Hepatocyte (in vitro differentiated cells): ENCODE results near the gene BBLN. TPM values are rescaled to one million over a fixed set of nuclear protein-coding genes. Genes with fewer than 3 reads are reported as not detected.
"Not testable (repeated sequence)": the region's sequence is repeated elsewhere in the genome, so short reads cannot be mapped to it uniquely, and the experiment has no call there.

ENCODE experiments used
- DNase-seq: peaks from one replicate; pipeline ENCODE4 v3.0.0-alpha.2; 2016; ENCODE audit warnings: low spot score
- H2AFZ ChIP-seq: fragments of 200-600 bp; sonication (generic); 2 replicates; pipeline ENCODE4 v1.6.0; 2016; ENCODE audit warnings: antibody characterized with exemption, mild to moderate bottlenecking
- H3K27ac ChIP-seq: fragments of 200-600 bp; sonication (generic); 2 replicates; pipeline ENCODE4 v1.5.1; 2016; ENCODE audit warnings: mild to moderate bottlenecking
- H3K27me3 ChIP-seq: fragments of 200-600 bp; sonication (generic); 2 replicates; pipeline ENCODE4 v1.6.1; 2016
- H3K36me3 ChIP-seq: fragments of 200-600 bp; sonication (generic); replicated peaks from 2 replicates; pipeline ENCODE4 v1.5.1; 2016; ENCODE audit warnings: low read depth; ENCODE audit not compliant: insufficient read depth
- H3K4me1 ChIP-seq: fragments of 200-600 bp; sonication (generic); 2 replicates; pipeline ENCODE4 v1.5.1; 2016; ENCODE audit warnings: mild to moderate bottlenecking, moderate library complexity; ENCODE audit not compliant: insufficient read depth
- H3K4me2 ChIP-seq: fragments of 200-600 bp; sonication (generic); 2 replicates; pipeline ENCODE4 v1.6.0; 2016
- H3K4me3 ChIP-seq: fragments of 200-600 bp; sonication (generic); 2 replicates; pipeline ENCODE4 v1.5.1; 2016; ENCODE audit warnings: mild to moderate bottlenecking
- H3K79me2 ChIP-seq: fragments of 200-600 bp; sonication (generic); 2 replicates; pipeline ENCODE4 v1.6.0; 2017; ENCODE audit warnings: mild to moderate bottlenecking
- H3K9me2 ChIP-seq: fragments of 200-600 bp; sonication (generic); replicated peaks from 2 replicates; pipeline ENCODE4 v1.6.0; 2017; ENCODE audit warnings: mild to moderate bottlenecking; ENCODE audit not compliant: insufficient read depth
- H3K9me3 ChIP-seq: fragments of 200-600 bp; sonication (generic); 2 replicates; pipeline ENCODE4 v1.5.1; 2016; ENCODE audit warnings: low read depth, mild to moderate bottlenecking
- H4K20me1 ChIP-seq: fragments of 200-600 bp; sonication (generic); 2 replicates; pipeline ENCODE4 v1.6.0; 2016; ENCODE audit warnings: mild to moderate bottlenecking; ENCODE audit not compliant: insufficient read depth, poor library complexity, severe bottlenecking
- CTCF ChIP-seq: fragments of 200-600 bp; sonication (generic); IDR thresholded peaks from 2 replicates; pipeline ENCODE4 v1.5.1; 2016; ENCODE audit warnings: antibody characterized with exemption, mild to moderate bottlenecking; ENCODE audit not compliant: poor library complexity
- WGBS: methylation state at CpG from one replicate; pipeline ENCODE4 v1.1.6; 2016; ENCODE audit warnings: low lambda C conversion rate; ENCODE audit errors: missing lambda C conversion rate; 5-methylcytosine and 5-hydroxymethylcytosine counted together
- polyA plus RNA-seq: library from polyadenylated mRNA; unstranded; fragments of >200 nt; fragmentation: Nextera tagmentation; extraction: Ambion mirVana; gene quantifications from 2 replicates; pipeline ENCODE4 v1.2.1, GENCODE V29; 2016
- total RNA-seq: library from RNA; depleted of rRNA; stranded (reverse); fragments of >200 nt; gene quantifications from 2 replicates; pipeline ENCODE4 v1.2.3, GENCODE V29; 2014

Gene BBLN
- total and polyA plus RNA-seq, 2 experiments from 2014 or later, result 92.6 to 102 TPM

- H3K9me2 ChIP-seq, H3K4me3 ChIP-seq, H2AFZ ChIP-seq, H3K4me2 ChIP-seq, H3K27ac ChIP-seq, H3K27me3 ChIP-seq, H3K9me3 ChIP-seq, H4K20me1 ChIP-seq, H3K36me3 ChIP-seq, DNase-seq: not testable (repeated sequence)
- TF ChIP-seq CTCF, result peak; percentile 41
- H3K79me2 ChIP-seq, result peaks cover 29% of the 10 kb centered on the region
- 39% methylated on average over 11 of the region's 12 CpGs for WGBS
- peaks cover 19% of the 10 kb centered on the region for H3K4me1 ChIP-seq
Measured at GRCh38 chr9:128129976-128130590, 30.0 kb upstream of the BBLN start.

GRCh38 chr9:128130651-128131050, 29.4 kb upstream of the BBLN start:
- H3K36me3 ChIP-seq, H3K4me2 ChIP-seq, DNase-seq, H3K27me3 ChIP-seq, H3K27ac ChIP-seq, H2AFZ ChIP-seq, H3K9me2 ChIP-seq, H3K4me3 ChIP-seq, H4K20me1 ChIP-seq, H3K9me3 ChIP-seq: not testable (repeated sequence)
- 65% methylated on average over 7 of the region's 7 CpGs for WGBS
- Histone ChIP-seq H3K79me2 (peaks cover 24% of the 10 kb centered on the region), H3K4me1 (peaks cover 18% of the 10 kb centered on the region)

DNA sequence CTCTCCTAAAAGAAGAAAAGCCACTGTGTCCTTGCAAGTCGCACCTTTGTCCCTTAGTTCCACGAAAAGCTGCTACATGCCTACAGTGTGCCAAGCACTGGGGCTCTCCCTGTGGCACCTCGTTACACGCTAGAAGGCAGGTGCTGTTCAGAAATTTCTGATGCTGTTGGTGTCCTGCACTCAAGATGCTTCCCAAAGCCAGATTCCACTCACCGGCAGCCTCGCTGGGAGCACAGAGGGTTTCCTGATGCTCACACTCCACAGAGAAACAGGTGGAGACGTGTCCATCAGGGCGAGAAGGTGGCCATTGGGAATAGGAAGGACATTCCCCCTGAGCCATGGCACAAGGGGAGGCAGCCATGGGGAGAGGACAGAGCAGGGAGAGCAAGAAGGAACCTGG, 28.7 kb upstream of the BBLN start:
- not testable (repeated sequence) for H3K4me3 ChIP-seq, H4K20me1 ChIP-seq, DNase-seq, H3K9me2 ChIP-seq, H3K4me2 ChIP-seq, H3K27me3 ChIP-seq, H2AFZ ChIP-seq, H3K9me3 ChIP-seq, H3K36me3 ChIP-seq, H3K27ac ChIP-seq
- 94% methylated on average over 8 of the region's 8 CpGs for WGBS
- H3K79me2 ChIP-seq, result peaks cover 17% of the 10 kb centered on the region
- H3K4me1 ChIP-seq, result peaks cover 11% of the 10 kb centered on the region

GRCh38 chr9:128132139-128132538, 27.9 kb upstream of the BBLN start:
- H3K79me2 ChIP-seq, H3K9me3 ChIP-seq, H3K4me1 ChIP-seq, H3K36me3 ChIP-seq, DNase-seq, H3K27me3 ChIP-seq, H3K9me2 ChIP-seq, H3K4me3 ChIP-seq, H3K4me2 ChIP-seq, H4K20me1 ChIP-seq, H2AFZ ChIP-seq: not testable (repeated sequence)
- H3K27ac ChIP-seq, result peak overlapping the region; percentile 62
- 27% methylated on average over 8 of the region's 8 CpGs for WGBS

DNA sequence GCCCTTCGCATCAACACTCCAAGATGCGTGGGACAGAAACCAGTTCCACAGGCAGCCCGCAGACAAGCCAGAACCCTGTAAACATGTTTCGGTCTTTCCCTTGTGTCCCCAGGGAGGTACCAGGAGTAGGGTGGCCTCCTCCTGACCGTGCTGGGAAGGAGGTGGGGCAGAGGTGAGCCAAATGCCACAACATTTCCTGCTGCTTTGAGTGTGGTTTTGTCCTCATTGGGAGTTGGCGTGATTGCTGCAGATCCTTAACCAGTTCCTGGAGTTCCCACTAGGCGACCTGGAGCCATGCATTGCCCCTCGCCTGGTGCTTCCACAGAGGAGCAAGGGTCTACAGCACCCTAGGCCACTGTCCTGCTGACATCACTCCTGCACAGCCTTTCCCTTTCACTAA, 24.5 kb upstream of the BBLN start:
- not testable (repeated sequence) for H4K20me1 ChIP-seq, DNase-seq, H3K9me2 ChIP-seq, H3K27me3 ChIP-seq, H3K4me2 ChIP-seq, H3K36me3 ChIP-seq, H2AFZ ChIP-seq, H3K79me2 ChIP-seq, H3K4me1 ChIP-seq, H3K4me3 ChIP-seq, H3K27ac ChIP-seq, H3K9me3 ChIP-seq
- 70% methylated on average over 8 of the region's 8 CpGs for WGBS
